ENCODE data around the gene DNAH14. TPM values are rescaled to one million over a fixed set of nuclear protein-coding genes. Genes with fewer than 3 reads are reported as not detected.

The DNAH14 gene
- total and polyA plus RNA-seq, 2 experiments from 2014 or later = 55.3 to 80.2 TPM

- Histone ChIP-seq H3F3A (replicated peaks; ENCODE audit: low read depth) (no peaks in the 10 kb centered on the region), H3K79me2 (replicated peaks; ENCODE audit: insufficient read depth) (peaks cover 7% of the 10 kb centered on the region), H2AFZ (no peak overlapping the region), H3K27me3 (ENCODE audit: insufficient read depth) (no peaks in the 10 kb centered on the region), H3K27ac (ENCODE audit: low read depth) (no peak overlapping the region), H3K4me2 (no peak overlapping the region), H3K36me3 (ENCODE audit: insufficient read depth) (peaks cover 18% of the 10 kb centered on the region), H3K4me1 (ENCODE audit: insufficient read depth) (peaks cover 7% of the 10 kb centered on the region; the same call in 1 of the 2 replicates), H3K9me2 (ENCODE audit: insufficient read depth) (no peaks in the 10 kb centered on the region), H4K20me1 (replicated peaks; ENCODE audit: insufficient read depth) (no peaks in the 10 kb centered on the region; the same call in none of the 2 replicates), H3K4me3 (no peak overlapping the region)
- H3K36me3 Mint-ChIP-seq (ENCODE audit: low read depth) = peaks cover 35% of the 10 kb centered on the region
- peaks cover 32% of the 10 kb centered on the region for H3K4me1 Mint-ChIP-seq
- no peaks in the 10 kb centered on the region for H3K9me3 Mint-ChIP-seq
- TF ChIP-seq NANOG (IDR thresholded peaks at IDR 0.05; ENCODE audit: borderline replicate concordance) = no peak
- TF ChIP-seq STAT1 (IDR thresholded peaks at IDR 0.05; ENCODE audit: unreplicated experiment) = no peak
- no peak for TF ChIP-seq CTCF (conservative IDR thresholded peaks at IDR 0.05; ENCODE audit: low read depth in 2 of 2)
- TF ChIP-seq CREB1 (CRISPR knock-in tag; IDR thresholded peaks at IDR 0.05; ENCODE audit: low read depth) = no peak
- no peak for TF ChIP-seq ZNF331 (CRISPR knock-in tag; IDR thresholded peaks at IDR 0.05; ENCODE audit: low read depth)
- TF ChIP-seq ETS1 (IDR thresholded peaks at IDR 0.05) = no peak
- no peak for TF ChIP-seq EZH2phosphoT487 (IDR thresholded peaks at IDR 0.05; ENCODE audit: unreplicated experiment)
- TF ChIP-seq ZNF114 (CRISPR knock-in tag; IDR thresholded peaks at IDR 0.05) = no peak
- TF ChIP-seq POLR2AphosphoS5 (IDR thresholded peaks at IDR 0.05; ENCODE audit: low read depth) = no peak
- TF ChIP-seq EZH2 (IDR thresholded peaks at IDR 0.05; ENCODE audit: low read depth, unreplicated experiment) = no peak
- no peak for DNase-seq (ENCODE audit: low spot score)
- no peak overlapping the region for H3K27ac Mint-ChIP-seq
- no peak overlapping the region for H3K4me3 Mint-ChIP-seq
- peaks cover 3% of the 10 kb centered on the region for H3K27me3 Mint-ChIP-seq (ENCODE audit: insufficient read depth, low read depth, poor library complexity)
- ATAC-seq = no peak
Measured at GRCh38 chr1:225409051-225409450, 479.6 kb downstream of the DNAH14 start.

GRCh38 chr1:225410036-225410435 lies 480.6 kb downstream of the DNAH14 start:
- Histone ChIP-seq H3K79me2 (replicated peaks; ENCODE audit: insufficient read depth) (peaks cover 7% of the 10 kb centered on the region), H3K27ac (ENCODE audit: low read depth) (no peak overlapping the region), H3F3A (replicated peaks; ENCODE audit: low read depth) (no peaks in the 10 kb centered on the region), H4K20me1 (replicated peaks; ENCODE audit: insufficient read depth) (no peaks in the 10 kb centered on the region; the same call in none of the 2 replicates), H3K4me2 (no peak overlapping the region), H3K36me3 (ENCODE audit: insufficient read depth) (peaks cover 14% of the 10 kb centered on the region; the same call in 1 of the 2 replicates), H3K4me3 (no peak overlapping the region), H2AFZ (no peak overlapping the region), H3K27me3 (ENCODE audit: insufficient read depth) (no peaks in the 10 kb centered on the region), H3K9me2 (ENCODE audit: insufficient read depth) (no peaks in the 10 kb centered on the region), H3K4me1 (ENCODE audit: insufficient read depth) (peaks cover 7% of the 10 kb centered on the region; the same call in 1 of the 2 replicates)
- H3K4me3 Mint-ChIP-seq = no peak overlapping the region
- no peak for ATAC-seq
- H3K4me1 Mint-ChIP-seq = peaks cover 32% of the 10 kb centered on the region
- DNase-seq (ENCODE audit: low spot score) = no peak
- peaks cover 3% of the 10 kb centered on the region for H3K27me3 Mint-ChIP-seq (ENCODE audit: insufficient read depth, low read depth, poor library complexity)
- H3K27ac Mint-ChIP-seq = no peak overlapping the region
- peaks cover 38% of the 10 kb centered on the region for H3K36me3 Mint-ChIP-seq (ENCODE audit: low read depth)
- H3K9me3 Mint-ChIP-seq = no peaks in the 10 kb centered on the region
- TF ChIP-seq CREB1 (CRISPR knock-in tag; IDR thresholded peaks at IDR 0.05; ENCODE audit: low read depth) (no peak), JUNB (IDR thresholded peaks at IDR 0.05; ENCODE audit: unreplicated experiment) (no peak), ZNF331 (CRISPR knock-in tag; IDR thresholded peaks at IDR 0.05; ENCODE audit: low read depth) (no peak), ETS1 (IDR thresholded peaks at IDR 0.05) (no peak), REST (IDR thresholded peaks at IDR 0.05; ENCODE audit: unreplicated experiment) (no peak)

Measured in GM23338 (cell line).